Measurements from ENCODE around the gene ZMYND8.

GRCh38 chr20:47306755-47307370 lies 49.6 kb downstream of the ZMYND8 start:
- TF ChIP-seq POLR2A (IDR thresholded peaks at IDR 0.05) (no peak), CTCF (IDR thresholded peaks at IDR 0.05) (no peak)

All from heart left ventricle (tissue), 13 donors.